ENCODE data around the gene TBK1. TPM values are rescaled to one million over a fixed set of nuclear protein-coding genes. Genes with fewer than 3 reads are reported as not detected.
"Not testable (repeated sequence)": the region's sequence is repeated elsewhere in the genome, so short reads cannot be mapped to it uniquely, and the experiment has no call there.

Gene TBK1
- total RNA-seq, 2 donors from 2014 or later = 14.8 to 21.0 TPM

DNA sequence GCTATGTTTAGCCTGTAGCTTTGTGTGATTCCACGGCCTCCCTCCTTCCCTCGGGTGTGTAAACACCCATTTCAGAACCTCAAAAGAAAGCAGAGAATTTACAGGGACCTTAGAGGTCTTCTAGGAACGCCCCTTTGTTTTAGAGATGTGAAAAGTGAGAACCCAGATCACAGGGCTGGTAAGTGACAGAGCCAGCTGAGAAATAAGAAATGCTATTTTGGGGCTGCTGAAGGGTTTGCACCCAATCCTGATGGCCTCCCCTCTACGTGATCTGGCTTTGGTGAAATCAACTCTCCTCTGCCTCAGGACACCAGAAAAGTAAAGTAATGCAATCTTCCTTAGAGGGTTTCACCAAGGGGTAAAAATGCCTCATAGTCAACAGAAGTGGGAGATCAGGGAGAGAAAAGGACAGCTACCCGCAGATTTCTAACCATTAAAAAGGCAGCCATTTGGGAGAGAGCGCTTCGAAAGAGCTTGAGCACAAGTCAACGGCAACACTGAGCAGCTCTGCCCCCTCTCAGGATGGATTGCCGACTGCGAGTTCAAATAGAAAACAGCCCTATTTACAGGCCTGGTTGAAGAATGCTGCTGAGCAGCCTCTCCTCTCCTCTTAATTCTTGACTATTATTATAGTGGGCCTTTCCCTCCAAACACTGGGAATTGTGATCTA is 79.9 kb downstream of the TBK1 start:
- intact Hi-C loops (cut with DNase I) = no loop called here

DNA sequence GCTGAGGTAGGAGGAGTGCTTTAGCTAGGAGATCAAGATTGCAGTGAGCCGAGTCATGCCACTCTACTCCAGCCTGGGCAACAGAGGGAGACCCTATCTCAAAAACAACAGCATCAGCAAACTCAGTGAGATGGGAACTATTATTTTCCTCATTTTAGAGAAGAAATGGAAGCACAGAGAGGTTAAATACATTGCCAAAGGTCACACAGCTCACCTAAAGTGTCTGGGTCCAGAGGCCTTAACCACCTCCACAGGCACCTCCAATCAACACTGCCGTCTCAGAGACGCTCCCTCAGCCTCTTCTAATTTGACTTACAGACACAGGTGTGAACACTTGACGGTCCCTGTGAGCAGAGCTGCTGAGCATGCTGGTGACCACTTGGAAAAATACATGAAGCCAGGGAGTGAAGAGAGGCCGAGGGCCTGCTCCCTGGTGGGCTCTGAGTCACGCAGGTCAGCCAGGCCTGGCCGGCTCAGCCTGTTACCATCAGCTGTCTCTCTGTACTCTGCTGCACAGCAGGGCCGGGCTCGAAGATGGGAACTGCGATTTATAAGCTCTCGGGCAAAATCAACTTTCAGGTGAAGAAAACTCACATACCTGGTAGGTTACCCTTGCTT is 80.9 kb downstream of the TBK1 start:
- H3K9me3 ChIP-seq = no peaks in the 10 kb centered on the region
- H3K9ac ChIP-seq (ENCODE audit: low read depth in 2 of 2, low read length in 2 of 2) = no peak overlapping the region
- intact Hi-C loops (cut with DNase I) = no loop called here
- H3K27ac ChIP-seq = no peak overlapping the region
- H3K27me3 ChIP-seq = no peaks in the 10 kb centered on the region
- no peaks in the 10 kb centered on the region for H3K4me1 ChIP-seq
- DNase-seq = no peak
- no peak for TF ChIP-seq CTCF (IDR thresholded peaks at IDR 0.05)
- H3K4me3 ChIP-seq = no peak overlapping the region
- H3K36me3 ChIP-seq = no peaks in the 10 kb centered on the region

More for the DNA sequence above, 79.9 kb downstream of the TBK1 start:
- TF ChIP-seq CTCF (IDR thresholded peaks at IDR 0.05) = no peak
- H3K27me3 ChIP-seq = no peaks in the 10 kb centered on the region
- no peak overlapping the region for H3K9ac ChIP-seq (ENCODE audit: low read depth in 2 of 2, low read length in 2 of 2)
- no peak for DNase-seq
- H3K4me1 ChIP-seq = no peaks in the 10 kb centered on the region
- H3K36me3 ChIP-seq = no peaks in the 10 kb centered on the region
- no peaks in the 10 kb centered on the region for H3K9me3 ChIP-seq
- no peak overlapping the region for H3K27ac ChIP-seq
- H3K4me3 ChIP-seq = no peak overlapping the region

- Histone ChIP-seq H3K4me1 (no peaks in the 10 kb centered on the region), H3K36me3 (no peaks in the 10 kb centered on the region), H3K9ac (ENCODE audit: low read depth in 2 of 2, low read length in 2 of 2) (no peak overlapping the region), H3K9me3 (no peaks in the 10 kb centered on the region), H3K27ac (no peak overlapping the region), H3K27me3 (no peaks in the 10 kb centered on the region), H3K4me3 (no peak overlapping the region)
- intact Hi-C loops (cut with DNase I) = no loop called here
- TF ChIP-seq CTCF (IDR thresholded peaks at IDR 0.05) = no peak
- DNase-seq = no peak
Observed at GRCh38 chr12:64534672-64535199, 82.8 kb downstream of the TBK1 start.

- Histone ChIP-seq H3K9ac (ENCODE audit: low read depth in 2 of 2, low read length in 2 of 2) (no peak overlapping the region), H3K9me3 (no peaks in the 10 kb centered on the region), H3K27me3 (no peaks in the 10 kb centered on the region), H3K4me1 (no peaks in the 10 kb centered on the region), H3K27ac (no peak overlapping the region), H3K4me3 (no peak overlapping the region), H3K36me3 (no peaks in the 10 kb centered on the region)
- TF ChIP-seq CTCF (IDR thresholded peaks at IDR 0.05) = no peak
- DNase-seq = no peak
- intact Hi-C loops (cut with DNase I) = no loop called here
Observed at GRCh38 chr12:64538121-64538520, 86.2 kb downstream of the TBK1 start.

DNA sequence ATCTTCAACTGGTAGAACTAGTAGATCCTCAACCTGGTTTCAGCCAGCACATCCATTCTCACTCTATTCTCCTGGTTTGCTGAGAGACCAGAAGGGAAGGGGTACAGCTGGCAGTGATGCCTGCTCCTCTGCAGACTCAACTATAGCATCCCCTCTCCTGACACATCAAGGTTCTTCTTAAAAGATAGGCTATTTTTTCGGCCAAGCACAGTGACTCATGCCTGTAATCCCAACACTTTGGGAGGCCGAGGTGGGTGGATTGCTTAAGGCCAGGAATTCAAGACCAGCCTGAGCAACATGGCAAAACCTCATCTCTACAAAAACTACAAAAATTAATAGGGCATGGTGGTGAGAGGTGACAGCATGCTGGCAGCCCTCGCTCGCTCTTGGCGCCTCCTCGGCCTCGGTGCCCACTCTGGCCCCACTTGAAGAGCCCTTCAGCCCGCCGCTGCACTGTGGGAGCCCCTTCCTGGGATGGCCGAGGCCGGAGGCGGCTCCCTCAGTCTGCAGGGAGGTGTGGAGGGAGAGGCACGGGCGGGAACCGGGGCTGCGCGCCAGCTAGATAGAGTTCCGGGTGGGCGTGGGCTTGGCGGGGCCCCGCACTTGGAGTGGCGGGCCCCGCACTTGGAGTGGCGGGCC is 90.6 kb downstream of the TBK1 start:
- intact Hi-C loops (cut with DNase I); H3K4me3 ChIP-seq; H3K4me1 ChIP-seq; H3K9ac ChIP-seq (ENCODE audit: low read depth in 2 of 2, low read length in 2 of 2); H3K36me3 ChIP-seq; H3K27me3 ChIP-seq; H3K9me3 ChIP-seq; H3K27ac ChIP-seq; DNase-seq: not testable (repeated sequence)

Measured in colonic mucosa (tissue), 4 donors.